Upper lobe of left lung (tissue), 6 donors: Measurements from ENCODE around the gene PCDH18. TPM values are rescaled to one million over a fixed set of nuclear protein-coding genes. Genes with fewer than 3 reads are reported as not detected.

Source experiments
- ATAC-seq, 2 donors: fragments of 200-7000 bp; cut with Tn5 transposase; one replicate each; pipeline ENCODE4 v1.9.1; 2022; ENCODE audit warnings: mild to moderate bottlenecking in 2 of 2, moderate library complexity in 2 of 2; ENCODE audit not compliant: low FRiP score in 2 of 2
- DNase-seq, 2 donors: peaks; one replicate each; pipeline ENCODE4 v3.0.0-alpha.2; 2019 to 2020
- H3K27ac ChIP-seq, 4 donors: fragments of 200-600 bp; sonication (generic); one replicate each; pipeline ENCODE4 v1.5.1; 2016 to 2019
- H3K27me3 ChIP-seq, 4 donors: fragments of 200-600 bp; sonication (generic); one replicate each; pipeline ENCODE4 v1.5.1; 2017 to 2019
- H3K36me3 ChIP-seq, 4 donors: fragments of 200-600 bp; sonication (generic); one replicate each; pipeline ENCODE4 v1.5.1; 2016 to 2019
- H3K4me1 ChIP-seq, 4 donors: fragments of 200-600 bp; sonication (generic); one replicate each; pipeline ENCODE4 v1.5.1; 2018 to 2019
- H3K4me3 ChIP-seq, 4 donors: fragments of 200-600 bp; sonication (generic); one replicate each; pipeline ENCODE4 v1.5.1; 2017 to 2019; ENCODE audit warnings: mild to moderate bottlenecking in 2 of 4, moderate library complexity in 1 of 4
- H3K9me3 ChIP-seq, 4 donors: fragments of 200-600 bp; sonication (generic); one replicate each; pipeline ENCODE4 v1.5.1; 2018 to 2019
- EP300 ChIP-seq, 4 donors: sonication (generic); formaldehyde crosslinking; IDR thresholded peaks; one replicate each; pipeline ENCODE4 v1.5.1; 2017; ENCODE audit warnings: antibody characterized with exemption in 4 of 4, control low read depth in 2 of 4
- POLR2A ChIP-seq, 4 donors: fragments of 450-650 bp; IDR thresholded peaks; one replicate each; pipeline ENCODE4 v1.5.1; 2016 to 2017; ENCODE audit warnings: antibody characterized with exemption in 4 of 4, mild to moderate bottlenecking in 2 of 4
- POLR2AphosphoS5 ChIP-seq, 2 donors: sonication (generic); formaldehyde crosslinking; IDR thresholded peaks; one replicate each; pipeline ENCODE4 v1.5.1; 2017; ENCODE audit warnings: antibody characterized with exemption in 2 of 2
- WGBS, 2 donors: methylation state at CpG; one replicate each; pipeline ENCODE4 v1.1.5; 2017 to 2018; 5-methylcytosine and 5-hydroxymethylcytosine counted together
- total RNA-seq, 6 donors: library from RNA; depleted of rRNA in 4 of 6; stranded (reverse); fragments of >200 nt in 4 of 6; gene quantifications; one replicate each; pipeline versions ENCODE4 v1.1.0 to v1.2.1, GENCODE V29; 2016 to 2021
- TF ChIP-seq, protein P1 (sequence below), 6 experiments: fragments of 450-650 bp in 4 of 6; fragments of 200-600 bp in 2 of 6; sonication (generic) in 2 of 6; IDR thresholded peaks; one replicate each; pipeline ENCODE4 v1.5.1; 2016 to 2019; ENCODE audit warnings: antibody characterized with exemption in 6 of 6
- donor health status: DM: no; HTN: no; CAD: no; lungs with moderate emphysema.
- donor health status: DM: no; HTN: yes; CAD: no; lungs with severe emphysema.

Gene PCDH18, protein sequence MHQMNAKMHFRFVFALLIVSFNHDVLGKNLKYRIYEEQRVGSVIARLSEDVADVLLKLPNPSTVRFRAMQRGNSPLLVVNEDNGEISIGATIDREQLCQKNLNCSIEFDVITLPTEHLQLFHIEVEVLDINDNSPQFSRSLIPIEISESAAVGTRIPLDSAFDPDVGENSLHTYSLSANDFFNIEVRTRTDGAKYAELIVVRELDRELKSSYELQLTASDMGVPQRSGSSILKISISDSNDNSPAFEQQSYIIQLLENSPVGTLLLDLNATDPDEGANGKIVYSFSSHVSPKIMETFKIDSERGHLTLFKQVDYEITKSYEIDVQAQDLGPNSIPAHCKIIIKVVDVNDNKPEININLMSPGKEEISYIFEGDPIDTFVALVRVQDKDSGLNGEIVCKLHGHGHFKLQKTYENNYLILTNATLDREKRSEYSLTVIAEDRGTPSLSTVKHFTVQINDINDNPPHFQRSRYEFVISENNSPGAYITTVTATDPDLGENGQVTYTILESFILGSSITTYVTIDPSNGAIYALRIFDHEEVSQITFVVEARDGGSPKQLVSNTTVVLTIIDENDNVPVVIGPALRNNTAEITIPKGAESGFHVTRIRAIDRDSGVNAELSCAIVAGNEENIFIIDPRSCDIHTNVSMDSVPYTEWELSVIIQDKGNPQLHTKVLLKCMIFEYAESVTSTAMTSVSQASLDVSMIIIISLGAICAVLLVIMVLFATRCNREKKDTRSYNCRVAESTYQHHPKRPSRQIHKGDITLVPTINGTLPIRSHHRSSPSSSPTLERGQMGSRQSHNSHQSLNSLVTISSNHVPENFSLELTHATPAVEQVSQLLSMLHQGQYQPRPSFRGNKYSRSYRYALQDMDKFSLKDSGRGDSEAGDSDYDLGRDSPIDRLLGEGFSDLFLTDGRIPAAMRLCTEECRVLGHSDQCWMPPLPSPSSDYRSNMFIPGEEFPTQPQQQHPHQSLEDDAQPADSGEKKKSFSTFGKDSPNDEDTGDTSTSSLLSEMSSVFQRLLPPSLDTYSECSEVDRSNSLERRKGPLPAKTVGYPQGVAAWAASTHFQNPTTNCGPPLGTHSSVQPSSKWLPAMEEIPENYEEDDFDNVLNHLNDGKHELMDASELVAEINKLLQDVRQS
- total RNA-seq, result 10 to 100 TPM in 1 of 6 donors, 1 to 10 TPM in 5; 3.9 to 12.1 (median 4.5) TPM

DNA sequence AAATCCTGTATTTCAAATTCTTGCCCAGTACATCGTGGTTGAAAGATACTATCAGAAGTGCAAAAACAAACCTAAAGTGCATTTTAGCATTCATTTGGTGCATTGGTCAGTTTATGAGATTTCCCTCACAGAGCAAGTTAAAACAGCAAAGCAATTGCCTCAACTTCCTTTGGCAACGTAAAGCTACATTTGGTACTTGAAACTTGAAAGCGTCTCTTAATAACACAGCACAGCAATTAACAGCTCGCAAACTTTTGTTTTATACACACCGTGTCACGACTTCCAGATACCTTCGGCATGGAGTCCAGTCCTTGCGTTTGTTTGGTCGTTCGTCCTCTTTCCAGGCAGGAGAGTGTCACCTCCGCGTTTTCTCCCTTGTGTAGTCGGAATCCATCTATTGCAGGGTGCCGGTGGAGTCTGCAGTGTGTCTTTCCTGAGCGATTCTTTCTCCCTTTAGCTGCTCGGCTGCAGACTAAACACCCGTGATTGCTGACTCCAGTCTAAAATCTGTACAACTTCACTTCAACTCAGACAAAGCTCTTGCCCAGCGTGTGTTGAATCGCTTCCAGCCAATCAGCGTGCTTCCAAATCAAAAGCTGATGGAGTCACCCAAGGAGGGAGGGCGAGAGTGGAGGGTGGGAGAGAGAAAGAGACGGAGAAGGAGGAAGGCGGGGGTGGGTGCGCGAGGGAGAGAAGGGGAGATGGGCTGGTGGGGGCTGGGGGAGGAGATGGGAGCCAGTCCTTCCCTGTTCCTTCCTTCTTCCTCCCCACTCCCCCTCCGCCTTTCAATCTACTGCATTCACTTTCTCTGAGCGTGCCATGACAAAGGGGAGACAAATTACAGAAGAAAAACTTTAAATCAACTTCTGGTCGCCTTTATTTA is at the start of gene PCDH18:
Gene PCDH18, minus strand, starts transcription at position 509 of the 883 bp plus-strand sequence. Its CDS starts 406 bp downstream, at position 103.
- Histone ChIP-seq H3K9me3 (no peaks in the 10 kb centered on the region), H3K27ac (peak within 1 kb of the TSS; percentile 64 to 85 (median 73)), H3K27me3 (no peaks in the 10 kb centered on the region), H3K4me1 (peaks cover 0 to 7% (median 2%) of the 10 kb centered on the region in 4 donors), H3K4me3 (peak within 1 kb of the TSS; percentile 39 to 57 (median 44)), H3K36me3 (no peaks in the 10 kb centered on the region)
- peak; percentile 79 to 94 for ATAC-seq
- 1% methylated on average over 28 of the region's 28 CpGs for WGBS, 2 donors
- DNase-seq, result peak in 1 of 2 donors; percentile 66
- TF ChIP-seq POLR2AphosphoS5 (IDR thresholded peaks at IDR 0.05), result peak in 1 of 2 donors; percentile 45
- TF ChIP-seq POLR2A (IDR thresholded peaks at IDR 0.05), result peak in 1 of 4 donors; percentile 32
- no peak for TF ChIP-seq EP300 (IDR thresholded peaks at IDR 0.05)
- TF ChIP-seq, protein P1, sequence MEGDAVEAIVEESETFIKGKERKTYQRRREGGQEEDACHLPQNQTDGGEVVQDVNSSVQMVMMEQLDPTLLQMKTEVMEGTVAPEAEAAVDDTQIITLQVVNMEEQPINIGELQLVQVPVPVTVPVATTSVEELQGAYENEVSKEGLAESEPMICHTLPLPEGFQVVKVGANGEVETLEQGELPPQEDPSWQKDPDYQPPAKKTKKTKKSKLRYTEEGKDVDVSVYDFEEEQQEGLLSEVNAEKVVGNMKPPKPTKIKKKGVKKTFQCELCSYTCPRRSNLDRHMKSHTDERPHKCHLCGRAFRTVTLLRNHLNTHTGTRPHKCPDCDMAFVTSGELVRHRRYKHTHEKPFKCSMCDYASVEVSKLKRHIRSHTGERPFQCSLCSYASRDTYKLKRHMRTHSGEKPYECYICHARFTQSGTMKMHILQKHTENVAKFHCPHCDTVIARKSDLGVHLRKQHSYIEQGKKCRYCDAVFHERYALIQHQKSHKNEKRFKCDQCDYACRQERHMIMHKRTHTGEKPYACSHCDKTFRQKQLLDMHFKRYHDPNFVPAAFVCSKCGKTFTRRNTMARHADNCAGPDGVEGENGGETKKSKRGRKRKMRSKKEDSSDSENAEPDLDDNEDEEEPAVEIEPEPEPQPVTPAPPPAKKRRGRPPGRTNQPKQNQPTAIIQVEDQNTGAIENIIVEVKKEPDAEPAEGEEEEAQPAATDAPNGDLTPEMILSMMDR (IDR thresholded peaks at IDR 0.05), result no peak

DNA sequence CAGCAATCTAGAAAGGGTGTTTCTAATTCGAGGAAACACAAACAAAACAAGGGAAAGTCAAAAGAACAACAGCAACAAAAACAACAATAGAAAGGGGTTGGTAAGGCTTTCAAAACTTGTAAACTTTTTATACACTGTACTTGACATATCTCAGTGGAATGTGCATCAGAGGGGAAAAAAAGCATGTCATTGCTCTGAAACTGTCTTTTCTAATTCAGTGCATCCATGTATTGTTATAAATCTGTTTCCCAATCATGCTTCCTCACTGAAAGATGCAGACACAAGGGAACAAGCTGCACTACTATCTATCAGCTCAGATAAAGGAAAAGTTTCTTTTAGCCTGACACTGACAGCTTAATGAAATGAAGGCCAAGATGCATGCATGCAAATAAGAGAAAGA is 44.2 kb upstream of the PCDH18 start:
- Histone ChIP-seq H3K27me3 (no peaks in the 10 kb centered on the region), H3K4me3 (no peak overlapping the region), H3K9me3 (no peaks in the 10 kb centered on the region), H3K27ac (no peak overlapping the region), H3K4me1 (no peaks in the 10 kb centered on the region), H3K36me3 (no peaks in the 10 kb centered on the region)
- ATAC-seq (no peak), DNase-seq (no peak)
- WGBS, 2 donors, result 25 to 36% methylated on average over 1 of the region's 1 CpG
- TF ChIP-seq POLR2AphosphoS5 (IDR thresholded peaks at IDR 0.05) (no peak), EP300 (IDR thresholded peaks at IDR 0.05) (no peak), POLR2A (IDR thresholded peaks at IDR 0.05) (no peak)
- TF ChIP-seq, protein P1 (IDR thresholded peaks at IDR 0.05), result no peak

DNA sequence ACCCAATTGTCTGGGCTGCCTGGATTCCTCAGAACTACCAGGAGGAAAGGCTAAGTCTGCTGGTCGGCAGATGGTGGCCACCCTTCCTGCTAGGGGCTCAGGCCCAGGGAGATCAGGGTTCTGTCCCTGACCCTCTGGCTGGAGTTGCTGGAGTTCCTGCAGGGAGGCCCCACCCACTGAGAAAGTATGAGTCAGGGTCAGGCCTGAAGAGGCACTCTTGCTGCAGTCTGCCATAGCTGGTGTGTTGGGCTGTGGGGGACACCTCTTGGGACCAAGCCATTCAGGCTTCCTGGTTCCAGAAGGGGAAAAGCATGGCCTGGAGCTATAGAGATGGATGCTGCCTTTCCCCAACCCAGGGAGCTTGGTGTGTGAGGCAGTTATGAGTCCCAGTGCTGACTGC is 40.4 kb upstream of the PCDH18 start:
- H3K4me3 ChIP-seq, result no peak overlapping the region
- no peaks in the 10 kb centered on the region for H3K27me3 ChIP-seq
- H3K4me1 ChIP-seq, result no peaks in the 10 kb centered on the region
- H3K9me3 ChIP-seq, result no peaks in the 10 kb centered on the region
- whole genome bisulfite sequencing, 2 donors, result 89% methylated on average over 1 of the region's 1 CpG; no CpG with 5 or more reads in 1 of the 2 donors
- DNase-seq (no peak), ATAC-seq (no peak)
- H3K36me3 ChIP-seq, result no peaks in the 10 kb centered on the region
- H3K27ac ChIP-seq, result no peak overlapping the region
- no peak for TF ChIP-seq POLR2A (IDR thresholded peaks at IDR 0.05)
- TF ChIP-seq EP300 (IDR thresholded peaks at IDR 0.05), result no peak
- TF ChIP-seq POLR2AphosphoS5 (IDR thresholded peaks at IDR 0.05), result no peak
- TF ChIP-seq, protein P1 (IDR thresholded peaks at IDR 0.05), result no peak

DNA sequence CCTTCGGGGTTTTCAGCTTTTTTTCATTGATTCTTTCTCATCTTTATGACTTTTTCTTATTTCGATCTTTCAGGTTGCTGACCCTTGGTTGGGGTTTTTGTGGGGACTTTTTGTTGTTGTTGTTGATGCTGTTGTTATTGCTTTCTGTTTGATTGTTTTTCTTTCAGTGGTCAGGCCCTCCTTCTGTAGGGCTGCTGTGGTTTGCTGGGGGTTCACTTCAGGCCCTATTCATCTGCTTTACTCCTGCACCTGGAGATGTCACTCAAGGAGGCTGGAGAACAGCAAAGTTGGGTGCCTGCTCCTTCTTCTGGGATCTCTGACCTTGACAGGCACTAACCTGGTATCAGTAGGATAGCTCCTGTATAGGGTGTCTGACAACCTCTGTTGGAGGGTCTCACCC is 39.9 kb upstream of the PCDH18 start:
- WGBS, 2 donors, result 91 to 92% methylated on average over 2 of the region's 2 CpGs
- H3K9me3 ChIP-seq, result no peaks in the 10 kb centered on the region
- H3K27me3 ChIP-seq, result no peaks in the 10 kb centered on the region
- DNase-seq (no peak), ATAC-seq (no peak)
- H3K4me1 ChIP-seq, result no peaks in the 10 kb centered on the region
- no peak overlapping the region for H3K4me3 ChIP-seq
- no peaks in the 10 kb centered on the region for H3K36me3 ChIP-seq
- no peak overlapping the region for H3K27ac ChIP-seq
- TF ChIP-seq POLR2AphosphoS5 (IDR thresholded peaks at IDR 0.05) (no peak), EP300 (IDR thresholded peaks at IDR 0.05) (no peak), POLR2A (IDR thresholded peaks at IDR 0.05) (no peak)
- TF ChIP-seq, protein P1 (IDR thresholded peaks at IDR 0.05), result no peak
